HCT116 (cell line): ENCODE results near the gene FOXD4L3. TPM values are rescaled to one million over a fixed set of nuclear protein-coding genes. Genes with fewer than 3 reads are reported as not detected.
"Not testable (repeated sequence)": the region's sequence is repeated elsewhere in the genome, so short reads cannot be mapped to it uniquely, and the experiment has no call there.

Experiments used
- ATAC-seq: fragments of 200-7000 bp; cut with Tn5 transposase; 2 replicates; pipeline ENCODE4 v1.9.1; 2020; ENCODE audit warnings: mild to moderate bottlenecking, moderate library complexity
- BruUV-seq: library from RNA; stranded (reverse); fragments of 400-500 nt; replicated peaks from 2 replicates; lab custom pipeline; 2021; lab: Mats Ljungman, UMichigan
- CTCF ChIA-PET: fragments of 300-600 bp; sonication (Branson Sonifier 250); formaldehyde crosslinking; loops from one replicate; lab custom pipeline; 2021; ENCODE audit warnings: antibody characterized with exemption; lab: Charles Lee
- POLR2A ChIA-PET: fragments of 300-600, 350-600 bp; sonication (Branson Sonifier 250); formaldehyde crosslinking; loops from one replicate; lab custom pipeline; 2021; ENCODE audit warnings: antibody characterized with exemption; lab: Charles Lee
- RAD21 ChIA-PET, 2 experiments: fragments of 300-600 bp; sonication (Branson Sonifier 250); formaldehyde crosslinking; loops; one replicate each; lab custom pipeline; 2023; ENCODE audit warnings: low total read pairs in 2 of 2; ENCODE audit not compliant: uncharacterized antibody in 2 of 2, unreplicated experiment in 2 of 2, low non-redundant PET in 1 of 2; lab: Charles Lee
- DNase-seq: peaks from one replicate; pipeline ENCODE4 v3.0.0-alpha.2; 2010; ENCODE audit warnings: low read depth, low spot score
- H2AFZ ChIP-seq: fragments of 200-600 bp; shearing (Covaris generic), sonication (generic); 2 replicates; pipeline ENCODE4 v1.6.1; 2017; ENCODE audit warnings: low read depth, mixed run types, mixed read lengths, antibody characterized with exemption, low read length; ENCODE audit not compliant: poor library complexity, severe bottlenecking
- H3K27ac ChIP-seq: 2 replicates; pipeline ENCODE4 v1.5.1; 2012; ENCODE audit warnings: low read depth, low read length
- H3K27me3 ChIP-seq: fragments of 200-600 bp; sonication (generic); 2 replicates; pipeline ENCODE4 v1.6.1; 2016; ENCODE audit warnings: mixed run types, low read length, mixed read lengths; ENCODE audit not compliant: insufficient read depth
- H3K36me3 ChIP-seq, 2 experiments: fragments of 200-500 bp in 1 of 2; fragments of 200-600 bp in 1 of 2; sonication (Bioruptor generic) in 1 of 2; sonication (generic) in 1 of 2; 2 replicates each; pipeline versions ENCODE4 v1.5.1 to v1.6.1; 2014 to 2016; ENCODE audit warnings: low read length in 2 of 2, inconsistent platforms in 1 of 2, mixed read lengths in 1 of 2, mixed run types in 1 of 2; ENCODE audit not compliant: insufficient read depth in 2 of 2, control insufficient read depth in 1 of 2
- H3K4me1 ChIP-seq, 2 experiments: fragments of 200-600 bp in 1 of 2; sonication (generic) in 1 of 2; 2 replicates each; pipeline versions ENCODE4 v1.5.1 to v1.6.1; 2012 to 2017; ENCODE audit warnings: low read length in 2 of 2, inconsistent platforms in 1 of 2, mild to moderate bottlenecking in 1 of 2, mixed read lengths in 1 of 2, mixed run types in 1 of 2, moderate library complexity in 1 of 2; ENCODE audit not compliant: insufficient read depth in 2 of 2, control insufficient read depth in 1 of 2
- H3K4me2 ChIP-seq: fragments of 200-600 bp; sonication (generic); 2 replicates; pipeline ENCODE4 v1.6.1; 2017; ENCODE audit warnings: mixed run types, low read length, mixed read lengths
- H3K4me3 ChIP-seq, 2 experiments: fragments of 200-600 bp in 1 of 2; sonication (generic) in 1 of 2; replicated peaks in 1 of 2; 2 replicates each; pipeline ENCODE4 v1.5.1; 2011 to 2016; ENCODE audit warnings: low read length in 2 of 2, control low read depth in 1 of 2, low read depth in 1 of 2, mild to moderate bottlenecking in 1 of 2, mixed read lengths in 1 of 2, mixed run types in 1 of 2
- H3K79me2 ChIP-seq: fragments of 200-600 bp; sonication (generic); 2 replicates; pipeline ENCODE4 v1.6.1; 2017; ENCODE audit warnings: mild to moderate bottlenecking, mixed run types, low read length, moderate library complexity, mixed read lengths; ENCODE audit not compliant: insufficient read depth
- H3K9ac ChIP-seq: fragments of 200-600 bp; sonication (generic); 2 replicates; pipeline ENCODE4 v1.6.1; 2016; ENCODE audit warnings: low read length, mixed read lengths
- H3K9me2 ChIP-seq: fragments of 200-600 bp; sonication (generic), shearing (Covaris generic); 2 replicates; pipeline ENCODE4 v1.6.1; 2017; ENCODE audit warnings: mixed run types, mild to moderate bottlenecking, moderate library complexity; ENCODE audit not compliant: insufficient read depth
- H3K9me3 ChIP-seq, 2 experiments: fragments of 200-500 bp in 1 of 2; fragments of 200-600 bp in 1 of 2; sonication (Bioruptor generic) in 1 of 2; sonication (generic) in 1 of 2; 2 replicates each; pipeline ENCODE4 v1.6.1; 2014 to 2017; ENCODE audit warnings: low read length in 2 of 2, mixed read lengths in 2 of 2, inconsistent platforms in 1 of 2, low read depth in 1 of 2, mild to moderate bottlenecking in 1 of 2, mixed run types in 1 of 2, moderate library complexity in 1 of 2; ENCODE audit not compliant: control insufficient read depth in 1 of 2, insufficient read depth in 1 of 2
- H4K20me1 ChIP-seq: fragments of 200-600 bp; sonication (generic), shearing (Covaris generic); 2 replicates; pipeline ENCODE4 v1.6.1; 2017; ENCODE audit warnings: mixed run types, mild to moderate bottlenecking, moderate library complexity; ENCODE audit not compliant: insufficient read depth
- intact Hi-C: fragments of 100-400 bp; cut with micrococcal nuclease; formaldehyde crosslinking; loops from 2 replicates; pipeline ENCODE4 v1.10.0; 2022
- total RNA-seq: library from RNA; stranded (reverse); gene quantifications from one replicate; pipeline ENCODE4 v1.2.1, GENCODE V29; 2021; ENCODE audit not compliant: unreplicated experiment

The FOXD4L3 gene
- total RNA-seq, 1 experiment from 2014 or later = 0.25 TPM

GRCh38 chr9:68329106-68329505 lies 26.4 kb downstream of the FOXD4L3 start:
- H2AFZ ChIP-seq, RAD21 ChIA-PET, H3K9me3 ChIP-seq, DNase-seq, H3K4me2 ChIP-seq, BruUV-seq, H3K4me3 ChIP-seq, H3K36me3 ChIP-seq, H3K27me3 ChIP-seq, ATAC-seq, H3K9me2 ChIP-seq, H3K9ac ChIP-seq, intact Hi-C loops, CTCF ChIA-PET, H3K79me2 ChIP-seq, H3K27ac ChIP-seq, H4K20me1 ChIP-seq, POLR2A ChIA-PET, H3K4me1 ChIP-seq: not testable (repeated sequence)

- DNase-seq, H3K79me2 ChIP-seq, RAD21 ChIA-PET, POLR2A ChIA-PET, H3K27me3 ChIP-seq, CTCF ChIA-PET, H2AFZ ChIP-seq, H4K20me1 ChIP-seq, H3K27ac ChIP-seq, BruUV-seq, H3K4me1 ChIP-seq, H3K4me3 ChIP-seq, H3K9ac ChIP-seq, H3K9me2 ChIP-seq, H3K4me2 ChIP-seq, ATAC-seq, intact Hi-C loops, H3K9me3 ChIP-seq, H3K36me3 ChIP-seq: not testable (repeated sequence)
Measured at GRCh38 chr9:68330531-68331173, 28.0 kb downstream of the FOXD4L3 start.

- H2AFZ ChIP-seq, H3K9me2 ChIP-seq, intact Hi-C loops, H3K9me3 ChIP-seq, H3K9ac ChIP-seq, POLR2A ChIA-PET, H3K4me2 ChIP-seq, H3K27me3 ChIP-seq, ATAC-seq, H3K27ac ChIP-seq, H4K20me1 ChIP-seq, BruUV-seq, H3K36me3 ChIP-seq, H3K4me1 ChIP-seq, H3K79me2 ChIP-seq, RAD21 ChIA-PET, DNase-seq, H3K4me3 ChIP-seq, CTCF ChIA-PET: not testable (repeated sequence)
Measured at GRCh38 chr9:68332122-68332521, 29.5 kb downstream of the FOXD4L3 start.

GRCh38 chr9:68335935-68336334 lies 33.3 kb downstream of the FOXD4L3 start:
- ATAC-seq, DNase-seq, H3K4me3 ChIP-seq, intact Hi-C loops, H3K9me2 ChIP-seq, H3K79me2 ChIP-seq, H3K9ac ChIP-seq, CTCF ChIA-PET, H3K27ac ChIP-seq, H2AFZ ChIP-seq, RAD21 ChIA-PET, H3K27me3 ChIP-seq, H3K4me2 ChIP-seq, H4K20me1 ChIP-seq, H3K9me3 ChIP-seq, H3K36me3 ChIP-seq, BruUV-seq, POLR2A ChIA-PET, H3K4me1 ChIP-seq: not testable (repeated sequence)
